K562 (cell line): ENCODE measurements around the gene NAE1. TPM values are rescaled to one million over a fixed set of nuclear protein-coding genes. Genes with fewer than 3 reads are reported as not detected.

Source experiments
- ATAC-seq: fragments of 200-7000 bp; cut with Tn5 transposase; 3 replicates; pipeline ENCODE4 v1.9.1; 2020; ENCODE audit warnings: moderate library complexity
- BruUV-seq: library from RNA; stranded (reverse); fragments of 400-500 nt; replicated peaks from 2 replicates; lab custom pipeline; 2021; lab: Mats Ljungman, UMichigan
- CTCF ChIA-PET: fragments of 300-600 bp; formaldehyde crosslinking; extraction: SDS; loops from one replicate; lab custom pipeline; 2021; ENCODE audit warnings: low intra/inter-chr PET ratio; lab: Yijun Ruan, JAX
- POLR2A ChIA-PET: fragments of 300-600, 350-650 bp; sonication (Branson Sonifier 250); formaldehyde crosslinking; extraction: SDS; loops from one replicate; lab custom pipeline; 2021; ENCODE audit warnings: antibody characterized with exemption, inconsistent platforms; lab: Yijun Ruan, JAX
- DNase-seq, 4 experiments: peaks; one replicate each; pipeline versions ENCODE4 v3.0.0 to v3.0.0-alpha.2; 2011 to 2018; ENCODE audit warnings: low spot score in 3 of 4, mixed read lengths in 3 of 4; ENCODE audit errors: extremely low read depth in 1 of 4
- FAIRE-seq: peaks from 2 replicates; lab custom pipeline; 2011; peaks lifted over from hg19 to GRCh38; lab: Jason Lieb, UNC
- H2AFZ ChIP-seq: 2 replicates; pipeline ENCODE4 v1.6.0; 2011; ENCODE audit warnings: low read depth, low read length, control low read depth, inconsistent platforms
- H3K27ac ChIP-seq: fragments of 200-600 bp; 3 replicates; pipeline ENCODE4 v1.8.0; 2011; ENCODE audit warnings: low read depth, mild to moderate bottlenecking, control low read depth, inconsistent platforms, low read length, moderate library complexity, mixed read lengths; ENCODE audit errors: extremely low read depth
- H3K27me3 ChIP-seq, 2 experiments: fragments of 300-600 bp in 1 of 2; 2 replicates in 1 of 2; 3 replicates in 1 of 2; pipeline versions ENCODE4 v1.6.0 to v1.8.0; 2011; ENCODE audit warnings: inconsistent platforms in 2 of 2, low read length in 2 of 2, mild to moderate bottlenecking in 1 of 2, mixed read lengths in 1 of 2, moderate library complexity in 1 of 2; ENCODE audit not compliant: control insufficient read depth in 2 of 2, insufficient read depth in 2 of 2
- H3K36me3 ChIP-seq: fragments of 300-600 bp; 3 replicates; pipeline ENCODE4 v1.8.0; 2011; ENCODE audit warnings: mild to moderate bottlenecking, low read length, inconsistent platforms; ENCODE audit not compliant: control insufficient read depth, insufficient read depth
- H3K4me1 ChIP-seq, 2 experiments: fragments of 200-600 bp in 1 of 2; replicated peaks in 1 of 2; 2 replicates in 1 of 2; 3 replicates in 1 of 2; pipeline versions ENCODE4 v1.5.1 to v1.8.0; 2011; ENCODE audit warnings: inconsistent platforms in 2 of 2, low read length in 2 of 2, mild to moderate bottlenecking in 1 of 2, mixed read lengths in 1 of 2, moderate library complexity in 1 of 2; ENCODE audit not compliant: control insufficient read depth in 2 of 2, insufficient read depth in 2 of 2
- H3K4me2 ChIP-seq: 2 replicates; pipeline ENCODE4 v1.6.1; 2011; ENCODE audit warnings: low read length, control low read depth, inconsistent platforms, mixed read lengths; ENCODE audit not compliant: insufficient read depth
- H3K4me3 ChIP-seq: fragments of 200-600 bp; sonication (generic), shearing (Covaris generic); 2 replicates; pipeline ENCODE4 v1.5.1; 2016; ENCODE audit warnings: control low read depth, inconsistent platforms
- H3K79me2 ChIP-seq: fragments of 200-600 bp; 3 replicates; pipeline ENCODE4 v1.8.0; 2011; ENCODE audit warnings: low read length, inconsistent platforms; ENCODE audit not compliant: control insufficient read depth, insufficient read depth
- H3K9ac ChIP-seq, 2 experiments: 2 replicates each; pipeline versions ENCODE4 v1.6.0 to v1.6.1; 2011; ENCODE audit warnings: low read depth in 2 of 2, low read length in 2 of 2, control low read depth in 1 of 2, inconsistent platforms in 1 of 2, mild to moderate bottlenecking in 1 of 2, mixed read lengths in 1 of 2; ENCODE audit not compliant: insufficient read depth in 1 of 2
- H3K9me1 ChIP-seq: one replicate; pipeline ENCODE4 v1.6.0; 2011; ENCODE audit warnings: inconsistent platforms, mild to moderate bottlenecking, low read length, moderate library complexity; ENCODE audit not compliant: control insufficient read depth, insufficient read depth
- H3K9me3 ChIP-seq: replicated peaks from 2 replicates; pipeline ENCODE4 v1.5.1; 2011; ENCODE audit warnings: low read depth, low read length, inconsistent platforms; ENCODE audit not compliant: control insufficient read depth, insufficient read depth
- H4K20me1 ChIP-seq: replicated peaks from 2 replicates; pipeline ENCODE4 v1.6.1; 2011; ENCODE audit warnings: low read length, inconsistent platforms, mixed read lengths; ENCODE audit not compliant: control insufficient read depth, insufficient read depth
- CREB1 ChIP-seq, 2 experiments: sonication (generic) in 1 of 2; formaldehyde crosslinking in 1 of 2; IDR thresholded peaks; 2 replicates each; pipeline versions ENCODE4 v1.6.1 to v1.8.0; 2012 to 2022; ENCODE audit warnings: inconsistent platforms in 1 of 2, mild to moderate bottlenecking in 1 of 2, missing genetic modification reagents in 1 of 2, moderate library complexity in 1 of 2
- EP300 ChIP-seq: IDR thresholded peaks from 2 replicates; pipeline ENCODE4 v1.6.1; 2012; ENCODE audit warnings: low read length, improper control_type of control experiment
- NR2F6 ChIP-seq: fragments of 450-650 bp; formaldehyde crosslinking; IDR thresholded peaks from 2 replicates; pipeline ENCODE4 v1.4.0; 2020; ENCODE audit warnings: mild to moderate bottlenecking
- NRF1 ChIP-seq, 2 experiments: fragments of 450-650 bp; IDR thresholded peaks in 1 of 2; conservative IDR thresholded peaks in 1 of 2; 2 replicates each; pipeline ENCODE4 v1.6.1; 2014; ENCODE audit warnings: mild to moderate bottlenecking in 2 of 2
- SRSF1 ChIP-seq: fragments of 200-400 bp; formaldehyde crosslinking; IDR thresholded peaks from 2 replicates; pipeline ENCODE4 v1.6.1; 2017; ENCODE audit warnings: mild to moderate bottlenecking, low read depth, low read length, moderate library complexity
- ZNF778 ChIP-seq: fragments of 450-650 bp; formaldehyde crosslinking; IDR thresholded peaks from 2 replicates; pipeline ENCODE4 v1.4.0; 2020; ENCODE audit warnings: mild to moderate bottlenecking, moderate library complexity
- WGBS: fragments of 100-300 bp; shearing (Covaris generic); methylation state at CpG from one replicate; pipeline ENCODE4 v1.1.6; 2016; ENCODE audit warnings: low coverage, mixed read lengths; ENCODE audit not compliant: insufficient coverage; ENCODE audit errors: missing lambda C conversion rate; 5-methylcytosine and 5-hydroxymethylcytosine counted together
- in situ Hi-C: fragments of 300-500 bp; cut with MboI; formaldehyde crosslinking; loops from 4 replicates; pipeline ENCODE4 v1.15.0; 2018; ENCODE audit warnings: inconsistent platforms, mixed read lengths
- intact Hi-C: fragments of 100-400 bp; cut with micrococcal nuclease; formaldehyde crosslinking; loops from 2 replicates; pipeline ENCODE4 v1.14.2; 2022
- polyA plus RNA-seq, 8 experiments: library from polyadenylated mRNA; depleted of rRNA in 4 of 8; stranded (reverse) in 5 of 8; unstranded in 3 of 8; fragments of >200 nt; fragmentation: Nextera tagmentation in 2 of 8; fragmentation: Illumina TruSeq in 1 of 8; extraction: Ambion mirVana in 2 of 8; extraction: Trizol in 1 of 8; gene quantifications; 2 replicates each; pipeline versions ENCODE4 v1.2.1 to v1.2.3, GENCODE V29; 2011 to 2014; ENCODE audit warnings: inconsistent platforms in 1 of 8, missing spikeins in 1 of 8
- total RNA-seq, 7 experiments: library from RNA; depleted of rRNA in 6 of 7; stranded (reverse); fragments of >200 nt in 6 of 7; fragmentation: Illumina TruSeq in 2 of 7; extraction: Trizol in 2 of 7; gene quantifications; 2 replicates each; pipeline versions ENCODE4 v1.2.1 to v1.2.3, GENCODE V29; 2011 to 2021; ENCODE audit warnings: low replicate concordance in 1 of 7
- TF ChIP-seq, protein P1 (sequence below): fragments of 250-450 bp; sonication (Bioruptor Pico); IDR thresholded peaks from 2 replicates; pipeline ENCODE4 v1.8.0; 2022; ENCODE audit warnings: moderate library complexity, mild to moderate bottlenecking, inconsistent platforms
- TF ChIP-seq, protein P2 (sequence below): sonication (generic); formaldehyde crosslinking; IDR thresholded peaks from 2 replicates; pipeline ENCODE4 v1.8.0; 2022; ENCODE audit warnings: missing genetic modification reagents, mild to moderate bottlenecking, moderate library complexity, borderline replicate concordance

The NAE1 gene
- total and polyA plus RNA-seq, 9 of the 15 experiments (the other 6 are each of a cell fraction or from before 2014, with no cell fraction given), result 165 to 294 (median 230) TPM

DNA sequence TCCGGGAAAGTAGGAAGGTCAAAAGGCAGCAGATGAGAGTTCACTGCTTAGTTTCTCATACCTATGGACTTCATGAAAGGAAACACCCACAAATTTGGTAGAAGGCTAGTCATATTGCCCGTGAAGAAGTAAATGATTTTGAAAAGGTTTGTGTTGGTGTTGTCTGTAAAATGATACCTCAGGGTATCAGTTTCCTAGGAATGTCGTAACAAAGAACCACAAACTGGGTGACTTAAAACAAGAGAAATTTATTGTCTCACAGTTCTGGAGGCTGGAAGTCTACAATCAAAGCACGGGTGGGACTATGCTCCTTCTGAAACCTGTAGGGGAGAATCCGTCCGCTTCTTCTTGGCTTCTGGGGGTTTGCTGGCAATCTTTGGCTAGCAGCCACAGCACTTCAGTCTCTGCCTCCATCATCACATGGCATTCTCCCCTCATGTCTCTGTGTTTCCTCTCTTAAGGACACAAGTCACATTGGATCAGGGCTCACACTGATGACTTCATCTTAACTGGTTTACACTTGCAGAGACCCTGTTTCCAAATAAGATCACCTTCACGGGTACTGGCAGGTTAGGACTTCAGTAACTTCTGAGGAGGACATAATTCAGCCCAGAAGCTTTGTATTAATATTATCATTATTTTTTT, 2.0 kb upstream of the NAE1 start:
- BruUV-seq, result no TSS peak
- intact Hi-C loops, result no loop called here
- no peak for ATAC-seq

More for the DNA sequence above, 2.0 kb upstream of the NAE1 start:
- no peaks in the 10 kb centered on the region for H3K9me3 ChIP-seq
- H3K9ac ChIP-seq, result no peak overlapping the region
- in situ Hi-C loops, result no loop called here
- peak in 1 of 4 experiments; percentile 2 for DNase-seq
- peak overlapping the region; percentile 100 for H2AFZ ChIP-seq
- peaks cover 0 to 4% of the 10 kb centered on the region in 2 experiments; a peak in 1 of 5 replicates for H3K27me3 ChIP-seq
- H3K9me1 ChIP-seq, result no peaks in the 10 kb centered on the region
- peaks cover 4% of the 10 kb centered on the region; the same call in 1 of the 2 replicates for H4K20me1 ChIP-seq
- POLR2A ChIA-PET, result interaction anchor here (0.7 kb wide), 1 partner anchor 23 kb away, joined by 3 read pairs; no protein-coding TSS in a partner anchor
- no peak overlapping the region for H3K4me3 ChIP-seq
- 36% methylated on average over 7 of the region's 7 CpGs for WGBS
- peaks cover 31% of the 10 kb centered on the region for H3K79me2 ChIP-seq
- H3K4me2 ChIP-seq, result peak overlapping the region; percentile 6; the same call in 1 of the 2 replicates
- peaks cover 19% of the 10 kb centered on the region for H3K36me3 ChIP-seq
- TF ChIP-seq, protein P1, sequence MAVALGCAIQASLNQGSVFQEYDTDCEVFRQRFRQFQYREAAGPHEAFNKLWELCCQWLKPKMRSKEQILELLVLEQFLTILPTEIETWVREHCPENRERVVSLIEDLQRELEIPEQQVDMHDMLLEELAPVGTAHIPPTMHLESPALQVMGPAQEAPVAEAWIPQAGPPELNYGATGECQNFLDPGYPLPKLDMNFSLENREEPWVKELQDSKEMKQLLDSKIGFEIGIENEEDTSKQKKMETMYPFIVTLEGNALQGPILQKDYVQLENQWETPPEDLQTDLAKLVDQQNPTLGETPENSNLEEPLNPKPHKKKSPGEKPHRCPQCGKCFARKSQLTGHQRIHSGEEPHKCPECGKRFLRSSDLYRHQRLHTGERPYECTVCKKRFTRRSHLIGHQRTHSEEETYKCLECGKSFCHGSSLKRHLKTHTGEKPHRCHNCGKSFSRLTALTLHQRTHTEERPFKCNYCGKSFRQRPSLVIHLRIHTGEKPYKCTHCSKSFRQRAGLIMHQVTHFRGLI (CRISPR knock-in tag), result no peak
- no peak for TF ChIP-seq NRF1 (conservative IDR thresholded peaks at IDR 0.05 in 1 of 2, IDR thresholded peaks at IDR 0.05 in 1 of 2)
- TF ChIP-seq, protein P2, sequence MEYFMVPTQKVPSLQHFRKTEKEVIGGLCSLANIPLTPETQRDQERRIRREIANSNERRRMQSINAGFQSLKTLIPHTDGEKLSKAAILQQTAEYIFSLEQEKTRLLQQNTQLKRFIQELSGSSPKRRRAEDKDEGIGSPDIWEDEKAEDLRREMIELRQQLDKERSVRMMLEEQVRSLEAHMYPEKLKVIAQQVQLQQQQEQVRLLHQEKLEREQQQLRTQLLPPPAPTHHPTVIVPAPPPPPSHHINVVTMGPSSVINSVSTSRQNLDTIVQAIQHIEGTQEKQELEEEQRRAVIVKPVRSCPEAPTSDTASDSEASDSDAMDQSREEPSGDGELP (CRISPR knock-in tag), result no peak
- TF ChIP-seq NR2F6 (CRISPR knock-in tag), result no peak
- no peak for TF ChIP-seq ZNF778
- no peak for TF ChIP-seq SRSF1
- TF ChIP-seq EP300, result no peak
- TF ChIP-seq CREB1 (IDR thresholded peaks at IDR 0.05), result peak; percentile 25; the same call in 1 of the 2 replicates
- no peak for TF ChIP-seq CREB1 (CRISPR knock-in tag; IDR thresholded peaks at IDR 0.05)
- no peak overlapping the region for H3K27ac ChIP-seq
- FAIRE-seq, result no peak
- CTCF ChIA-PET, result interaction anchor here (0.6 kb wide), 1 partner anchor 14 kb away, joined by 3 read pairs; no protein-coding TSS in a partner anchor
- H3K4me1 ChIP-seq, result peaks cover 9 to 11% of the 10 kb centered on the region in 2 experiments; a peak in 4 of 5 replicates
